HUDEP-2 (cell line): ENCODE data around the gene RCOR1.
"Not testable (repeated sequence)": the region's sequence is repeated elsewhere in the genome, so short reads cannot be mapped to it uniquely, and the experiment has no call there.

Experiments used
- DNase-seq, 76 experiments: peaks; one replicate each; lab custom pipeline; 2025; ENCODE audit not compliant: unreplicated experiment in 76 of 76; lab: John Stamatoyannopoulos, UW

The RCOR1 gene

DNA sequence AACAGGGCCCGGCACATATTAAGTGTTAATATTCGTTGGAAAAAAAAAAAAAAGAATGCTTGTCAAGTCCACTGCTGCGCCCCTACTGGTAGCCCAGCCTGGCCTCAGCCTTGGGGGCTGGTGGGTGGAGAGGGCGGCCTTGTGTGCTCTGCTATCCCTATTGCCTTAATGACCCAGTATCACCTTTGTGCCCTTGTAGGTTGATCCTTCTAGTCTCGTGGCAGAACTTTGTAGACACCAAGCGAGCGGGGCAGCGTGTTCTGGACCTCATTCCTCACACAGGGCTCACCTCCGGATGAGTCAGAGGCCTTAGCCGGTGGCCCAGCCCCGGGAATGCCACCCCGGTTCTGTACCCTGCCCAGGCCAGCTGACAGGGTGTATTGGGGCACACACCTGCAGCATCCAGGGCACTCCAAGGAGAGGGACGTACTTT, 1.8 kb upstream of the RCOR1 start:
- DNase-seq = peak in 9 of 76 experiments; percentile 11 to 34 (median 15)

DNA sequence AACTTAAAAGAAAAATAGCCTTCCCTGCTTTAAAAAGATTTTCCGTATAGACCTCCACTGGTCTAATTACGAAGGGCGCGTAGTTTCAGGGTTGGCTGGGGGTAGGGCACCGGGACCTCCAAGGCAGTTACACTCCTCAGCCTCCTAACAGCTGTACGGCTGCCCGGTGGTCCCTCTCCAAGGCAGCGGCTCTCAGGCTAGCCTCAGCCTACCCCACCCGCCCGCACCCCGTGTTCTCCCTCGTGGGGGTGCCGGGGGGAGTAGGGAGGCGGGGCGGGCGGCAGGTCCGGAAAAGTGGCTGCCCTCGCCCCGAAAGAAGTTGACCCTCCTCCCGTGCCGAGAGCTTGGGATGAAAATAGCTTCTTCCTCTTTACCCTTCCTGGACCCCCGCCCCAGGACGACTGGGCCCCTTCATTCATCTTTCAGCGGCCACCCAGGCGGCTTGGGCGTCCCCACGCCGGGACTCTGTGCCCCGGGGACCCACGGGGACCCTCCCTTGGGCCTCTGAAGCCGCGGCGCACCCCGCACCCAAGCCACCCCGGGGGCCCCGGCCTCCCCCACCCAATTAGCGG, 991 bp upstream of the RCOR1 start:
- peak in 6 of 76 experiments; percentile 7 to 46 (median 20) for DNase-seq

DNA sequence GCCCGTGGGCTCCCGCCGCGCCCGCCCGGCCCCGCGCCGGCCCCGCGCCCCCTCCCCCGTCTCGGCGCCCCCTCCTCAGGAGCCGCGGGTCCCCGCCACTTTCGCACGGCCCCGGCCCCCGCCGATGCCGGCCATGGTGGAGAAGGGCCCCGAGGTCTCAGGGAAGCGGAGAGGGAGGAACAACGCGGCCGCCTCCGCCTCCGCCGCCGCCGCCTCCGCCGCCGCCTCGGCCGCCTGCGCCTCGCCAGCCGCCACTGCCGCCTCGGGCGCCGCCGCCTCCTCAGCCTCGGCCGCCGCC, 263 bp downstream of the RCOR1 start:
- no peak for DNase-seq

DNA sequence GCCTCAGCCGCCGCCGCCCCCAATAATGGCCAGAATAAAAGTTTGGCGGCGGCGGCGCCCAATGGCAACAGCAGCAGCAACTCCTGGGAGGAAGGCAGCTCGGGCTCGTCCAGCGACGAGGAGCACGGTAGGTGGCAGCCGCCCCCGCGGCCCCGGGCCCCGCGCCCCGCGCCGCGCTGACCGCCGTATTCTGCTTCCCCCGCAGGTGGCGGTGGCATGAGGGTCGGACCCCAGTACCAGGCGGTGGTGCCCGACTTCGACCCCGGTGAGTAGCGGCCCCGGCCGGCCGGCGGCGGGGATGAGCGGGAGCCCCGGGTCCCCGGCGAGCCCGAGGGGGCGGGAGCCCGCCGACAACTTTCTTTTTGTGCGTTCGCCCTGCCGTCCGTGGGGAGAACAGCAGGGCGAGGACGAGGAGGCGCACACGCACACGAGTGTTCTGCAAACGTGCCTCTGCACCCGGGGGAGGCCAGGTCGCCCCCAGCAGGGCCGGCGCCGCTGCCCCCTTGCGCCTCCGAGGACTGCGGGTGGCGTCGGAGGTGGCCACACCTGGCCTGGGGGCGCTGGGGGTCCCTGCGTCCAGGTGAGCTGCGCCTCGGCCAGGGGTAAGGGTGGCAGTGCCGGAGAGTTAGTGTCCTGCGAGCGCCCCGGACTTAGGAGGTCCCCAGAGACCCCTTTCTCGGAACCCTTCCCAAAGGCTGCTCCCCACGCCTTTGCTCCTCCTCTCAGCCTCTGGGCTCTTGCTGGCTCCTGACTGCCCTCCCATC, 794 bp downstream of the RCOR1 start:
- DNase-seq = peak in 25 of 76 experiments; percentile 4 to 44 (median 27)

DNA sequence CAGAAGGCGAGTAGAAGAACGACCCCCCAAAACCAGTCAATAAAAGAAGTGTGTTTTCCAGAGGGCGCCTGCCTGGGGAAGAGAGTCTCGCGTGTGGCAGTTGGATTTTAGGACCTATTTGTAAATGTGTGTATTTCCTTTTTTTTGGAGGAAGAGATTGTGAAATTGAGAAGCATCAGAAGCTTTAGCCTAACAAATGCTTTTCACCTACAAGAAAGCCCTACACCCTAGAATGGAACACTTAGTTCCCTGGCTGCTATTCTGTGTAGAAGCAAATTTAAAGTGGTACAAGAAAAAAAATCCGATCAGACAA, 1.3 kb downstream of the RCOR1 start:
- DNase-seq = peak in 1 of 76 experiments; percentile 6

DNA sequence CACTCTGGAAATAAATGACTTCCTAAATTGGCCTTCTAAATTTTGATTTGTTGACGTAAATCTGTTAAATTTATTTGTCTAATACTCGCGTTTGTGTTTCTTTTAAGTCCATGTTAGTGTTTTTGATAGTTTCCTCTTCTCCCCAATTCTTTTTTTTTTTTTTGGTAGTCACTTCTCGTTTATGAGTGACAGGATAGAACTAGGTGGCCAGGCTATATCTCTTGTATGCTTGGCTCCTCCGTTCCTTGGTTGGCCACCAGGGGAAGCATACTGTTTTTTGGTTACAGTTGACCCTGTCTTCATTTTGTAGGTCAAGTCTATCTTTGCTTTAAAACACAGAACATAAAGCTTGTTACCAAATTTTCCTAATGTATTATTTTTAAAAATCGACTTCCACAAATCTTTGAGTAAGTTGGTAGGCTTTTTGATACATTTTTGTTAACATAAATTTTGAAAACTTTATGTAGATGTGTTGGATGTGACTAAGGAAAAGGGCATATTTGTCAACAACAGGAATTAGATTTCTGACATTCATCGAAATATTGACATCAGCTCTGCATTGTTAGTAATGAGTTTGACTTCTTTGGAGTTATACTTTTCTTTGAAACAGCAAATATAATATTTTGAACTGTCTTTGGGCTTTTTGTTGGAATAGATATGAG, 2.2 kb downstream of the RCOR1 start:
- DNase-seq = peak in 67 of 76 experiments; percentile 5 to 85 (median 56)

DNA sequence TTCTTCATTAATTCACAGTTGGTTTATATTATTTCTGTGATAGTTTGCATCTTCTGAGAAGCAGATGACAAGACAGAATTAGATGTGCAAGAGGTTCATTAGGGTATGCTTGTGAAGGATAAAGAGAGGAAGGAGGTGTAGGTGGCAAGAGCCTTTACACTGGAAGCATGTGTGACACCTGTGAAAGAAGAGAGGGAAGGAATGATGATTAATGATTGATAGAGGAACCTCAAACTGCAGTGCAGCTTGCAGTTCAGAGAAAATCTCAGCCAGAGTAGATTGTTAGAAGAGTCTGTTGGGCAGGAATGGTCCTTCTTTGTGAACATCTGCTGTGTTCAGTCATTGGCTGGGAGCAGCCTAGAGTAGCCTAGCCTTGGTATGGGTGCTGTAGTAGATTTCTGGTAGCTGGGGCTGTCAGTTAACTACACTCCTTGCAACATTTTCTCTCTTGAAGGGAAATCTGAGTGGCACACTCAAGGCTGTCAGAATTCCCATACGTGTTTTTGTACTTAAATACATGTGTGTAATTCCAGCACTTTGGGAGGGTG, 9.0 kb downstream of the RCOR1 start:
- DNase-seq = no peak

DNA sequence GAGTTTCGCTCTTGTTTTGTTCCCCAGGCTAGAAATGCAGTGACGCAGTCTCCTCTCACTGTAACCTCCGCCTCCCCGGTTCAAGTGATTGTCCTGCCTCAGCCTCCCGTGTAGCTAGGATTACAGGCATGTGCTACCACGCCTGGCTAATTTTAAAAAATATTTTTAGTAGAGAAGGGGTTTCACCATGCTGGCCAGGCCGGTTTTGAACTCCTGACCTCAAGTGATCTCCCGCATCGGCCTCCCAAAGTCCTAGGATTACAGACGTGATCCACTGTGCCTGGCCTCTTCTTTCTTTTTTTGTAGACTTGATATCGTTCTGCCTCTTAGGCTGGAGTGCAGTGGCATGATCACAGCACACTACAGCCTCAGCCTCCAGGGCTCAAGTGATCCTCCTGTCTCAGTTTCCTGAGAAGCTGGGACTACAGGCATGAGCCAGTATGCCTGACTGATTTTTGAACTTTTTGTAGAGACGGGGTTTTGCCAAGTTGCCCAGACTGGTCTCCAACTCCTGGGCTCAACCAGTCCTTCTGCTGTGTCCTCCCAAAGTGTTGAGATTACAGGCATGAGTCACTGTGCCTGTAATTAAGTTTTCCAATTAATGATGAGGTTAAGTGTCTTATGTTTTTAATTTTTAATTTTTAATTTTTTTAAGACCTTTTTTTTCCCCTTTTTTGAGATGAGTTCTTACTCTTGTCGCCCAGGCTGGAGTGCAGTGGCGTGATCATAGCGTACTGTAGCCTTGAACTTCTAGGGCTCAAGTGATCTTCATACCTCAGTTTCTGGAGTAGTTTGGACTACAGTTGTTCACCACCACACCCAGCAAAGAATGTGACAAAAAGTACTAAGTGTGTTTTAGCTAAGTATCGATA, 10.2 kb downstream of the RCOR1 start:
- no peak for DNase-seq

DNA sequence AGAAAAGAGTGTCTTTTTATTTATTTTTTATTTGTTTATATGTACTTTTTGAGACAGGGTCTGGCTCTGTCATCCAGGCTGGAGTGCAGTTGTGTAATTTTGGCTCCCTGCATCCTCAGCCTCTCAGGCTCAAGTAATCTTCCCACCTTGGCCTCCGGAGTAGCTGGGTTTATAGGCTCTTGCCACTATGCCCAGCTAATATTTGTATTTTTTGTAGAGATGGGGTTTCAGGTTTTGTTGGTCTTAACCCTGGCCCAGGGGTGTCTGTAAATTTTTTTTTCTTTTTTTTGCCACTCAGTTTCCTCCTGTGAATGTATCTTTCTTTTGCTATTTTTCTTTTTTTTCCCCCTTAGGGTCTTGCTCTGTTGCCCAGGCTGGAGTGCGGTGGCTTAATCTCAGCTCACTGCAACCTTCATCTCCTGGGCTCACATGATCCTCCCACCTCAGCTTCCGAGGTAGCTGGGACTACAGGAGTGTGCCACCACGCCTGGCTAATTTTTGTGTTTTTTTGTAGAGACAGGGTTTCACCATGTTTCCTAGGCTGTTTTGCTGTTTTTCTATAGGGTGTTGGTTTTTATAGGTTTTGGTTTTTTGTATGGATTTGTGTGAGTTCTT, 11.0 kb downstream of the RCOR1 start:
- no peak for DNase-seq

DNA sequence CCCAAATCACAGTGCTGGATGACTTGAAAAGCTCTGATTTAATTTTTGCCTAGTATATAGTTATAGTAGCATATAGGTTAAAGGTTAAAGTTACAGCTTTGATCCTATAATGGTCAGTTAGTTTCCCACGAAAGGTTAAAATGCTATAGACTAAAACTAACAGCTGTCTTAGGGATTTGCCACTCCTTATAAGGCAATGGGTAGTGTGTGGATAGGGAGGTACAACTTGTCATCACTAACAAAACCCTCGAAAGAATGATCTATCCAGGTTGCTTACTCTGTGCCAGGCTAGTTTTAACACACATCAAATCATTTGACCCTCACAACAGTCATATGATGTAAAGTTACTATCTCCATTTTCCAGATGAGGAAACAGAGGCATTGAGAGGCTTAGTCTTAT, 11.7 kb downstream of the RCOR1 start:
- no peak for DNase-seq

DNA sequence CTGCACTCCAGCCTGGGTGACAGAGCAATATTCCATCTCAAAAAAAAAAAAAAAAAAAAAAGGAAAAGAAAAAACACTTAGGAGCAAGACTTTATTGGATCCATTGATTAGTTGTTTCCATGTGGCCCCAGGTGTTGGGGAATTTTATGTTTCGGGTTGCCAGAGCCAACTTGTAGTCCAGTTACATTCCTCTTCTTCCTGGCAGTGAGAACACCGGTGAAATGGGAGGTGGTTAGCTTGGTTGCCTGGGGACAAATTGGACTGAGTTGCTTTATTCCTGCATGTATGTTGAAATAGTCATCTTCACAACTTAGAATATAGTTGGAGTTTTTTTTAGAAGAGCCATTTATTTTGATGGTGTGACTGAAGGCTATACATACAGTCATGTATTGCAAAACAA, 12.6 kb downstream of the RCOR1 start:
- DNase-seq = no peak

DNA sequence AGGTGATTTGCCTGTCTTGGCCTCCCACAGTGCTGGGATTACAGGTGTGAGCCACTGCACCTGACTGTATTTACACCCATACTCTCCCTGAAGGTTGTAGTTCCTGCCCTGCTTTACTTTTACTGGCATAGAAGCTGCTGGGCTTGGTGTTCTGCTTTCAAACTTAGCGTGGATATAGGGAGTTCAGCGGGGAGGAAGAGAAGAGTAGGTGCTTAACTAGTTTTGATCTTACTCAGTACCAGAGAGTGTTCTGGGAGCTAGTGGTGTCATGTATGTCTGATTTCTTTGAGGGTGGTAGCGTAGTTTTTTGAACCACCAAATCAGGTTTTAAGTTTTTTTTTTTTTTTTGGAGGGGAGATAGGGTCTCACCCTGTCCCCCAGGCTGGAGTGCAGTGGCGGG, 13.8 kb downstream of the RCOR1 start:
- DNase-seq = no peak

DNA sequence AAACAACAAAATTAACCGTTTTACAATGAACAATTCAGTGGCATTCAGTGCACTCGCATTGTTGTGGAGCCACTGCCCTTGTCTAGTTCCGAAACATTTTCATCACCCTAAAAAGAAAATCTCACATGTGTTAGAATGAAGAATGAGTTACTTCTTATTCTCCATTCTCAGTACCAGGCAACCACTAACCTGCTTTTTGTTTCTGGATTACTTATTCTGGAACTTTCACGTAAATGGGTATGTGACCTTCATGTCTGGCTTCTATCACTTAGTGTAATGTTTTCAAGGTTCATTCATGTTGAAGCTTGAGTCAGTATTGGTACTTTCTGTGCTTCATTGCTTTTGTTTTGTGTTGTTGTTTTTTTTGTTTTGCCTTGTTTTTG, 15.6 kb downstream of the RCOR1 start:
- DNase-seq = no peak

DNA sequence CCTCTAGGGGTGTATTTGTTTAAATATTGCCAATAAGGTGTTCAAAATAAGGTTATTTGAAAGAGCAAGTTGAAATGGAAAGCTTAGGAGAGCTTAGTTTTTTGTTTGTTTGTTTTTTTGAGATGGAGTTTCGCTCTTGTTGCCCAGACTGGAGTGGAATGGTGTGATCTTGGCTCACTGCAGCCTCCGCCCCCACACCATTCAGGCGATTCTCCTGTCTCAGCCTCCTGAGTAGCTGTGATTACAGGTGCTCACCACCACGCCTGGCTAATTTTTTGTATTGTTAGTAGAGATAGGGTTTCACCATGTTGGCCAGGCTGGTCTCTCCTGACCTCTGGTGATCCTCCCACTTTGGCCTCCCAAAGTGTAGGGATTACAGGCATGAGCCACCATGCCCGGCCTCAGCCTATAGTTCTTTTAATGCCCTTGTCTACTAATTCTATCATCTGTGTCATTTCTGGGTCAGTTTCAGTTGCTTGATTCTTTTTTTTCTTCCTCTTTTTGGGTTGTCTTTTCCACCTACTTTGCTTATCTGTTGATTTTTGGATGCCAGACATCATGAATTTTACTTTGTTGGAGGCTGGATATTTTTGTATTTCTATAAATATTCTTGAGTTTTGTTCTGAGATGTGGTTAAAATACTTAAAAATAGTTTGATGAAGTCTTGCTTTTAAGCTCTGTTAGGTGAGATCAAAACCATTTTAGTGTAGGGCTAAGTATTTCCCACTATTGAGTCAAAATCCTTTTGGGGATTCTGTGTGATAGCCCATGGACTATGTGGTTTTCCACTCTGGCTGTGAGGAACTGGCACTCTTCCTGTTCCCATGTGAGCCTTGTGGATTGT, 18.7 kb downstream of the RCOR1 start:
- no peak for DNase-seq

DNA sequence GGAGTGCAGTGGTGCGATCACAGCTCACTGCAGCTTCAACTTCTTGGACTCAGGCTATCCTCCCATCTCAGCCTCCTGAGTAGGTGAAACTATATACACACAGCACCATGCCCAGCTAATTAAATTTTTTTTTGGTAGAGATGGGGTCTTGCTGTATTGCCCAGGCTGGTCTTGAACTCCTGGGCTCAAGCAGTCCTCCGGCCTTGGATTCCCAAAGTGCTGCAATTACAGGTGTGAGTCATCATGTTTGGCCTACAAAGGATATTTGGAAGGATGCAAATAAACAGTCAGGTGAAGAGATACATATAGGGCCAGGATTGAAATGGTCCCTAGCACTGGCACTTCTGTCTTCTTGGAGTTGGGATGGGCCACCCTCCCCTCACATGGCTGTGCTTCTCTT, 23.9 kb downstream of the RCOR1 start:
- DNase-seq = no peak

DNA sequence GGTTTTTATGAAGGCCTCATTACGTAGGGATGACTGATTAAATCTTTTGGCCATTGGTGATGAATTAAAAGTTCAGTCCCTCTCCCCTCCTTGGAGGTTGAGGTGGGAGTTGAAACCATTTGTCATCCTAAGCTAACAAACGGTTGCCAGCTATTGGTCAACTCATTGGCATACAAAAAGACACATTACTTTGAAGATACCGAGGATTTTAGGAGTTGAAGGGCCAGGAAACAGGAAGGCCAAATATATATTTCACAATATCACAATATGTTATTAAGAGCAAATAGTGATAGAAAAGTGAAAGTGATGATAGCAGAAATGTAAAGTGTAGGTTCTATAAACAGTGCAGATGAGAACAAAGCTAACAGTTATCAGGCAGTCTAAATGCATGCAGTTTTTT, 24.4 kb downstream of the RCOR1 start:
- DNase-seq = no peak

DNA sequence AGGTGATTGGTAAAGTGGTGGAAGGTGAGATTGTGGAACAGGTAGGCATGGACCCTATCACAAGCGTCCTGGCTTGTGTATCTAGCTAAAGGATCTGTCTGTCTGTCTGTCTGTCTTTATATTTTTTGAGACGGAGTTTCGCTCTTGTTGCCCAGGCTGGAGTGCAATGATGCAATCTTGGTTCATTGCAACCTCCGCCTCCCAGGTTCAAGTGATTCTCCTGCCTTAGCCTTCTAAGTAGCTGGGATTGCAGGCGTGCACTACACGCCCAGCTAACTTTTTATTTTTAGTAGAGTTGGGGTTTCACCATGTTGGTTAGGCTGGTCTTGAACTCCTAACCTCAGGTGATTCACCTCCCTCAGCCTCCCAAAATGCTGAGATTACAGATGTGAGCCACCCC, 26.6 kb downstream of the RCOR1 start:
- DNase-seq = not testable (repeated sequence)

DNA sequence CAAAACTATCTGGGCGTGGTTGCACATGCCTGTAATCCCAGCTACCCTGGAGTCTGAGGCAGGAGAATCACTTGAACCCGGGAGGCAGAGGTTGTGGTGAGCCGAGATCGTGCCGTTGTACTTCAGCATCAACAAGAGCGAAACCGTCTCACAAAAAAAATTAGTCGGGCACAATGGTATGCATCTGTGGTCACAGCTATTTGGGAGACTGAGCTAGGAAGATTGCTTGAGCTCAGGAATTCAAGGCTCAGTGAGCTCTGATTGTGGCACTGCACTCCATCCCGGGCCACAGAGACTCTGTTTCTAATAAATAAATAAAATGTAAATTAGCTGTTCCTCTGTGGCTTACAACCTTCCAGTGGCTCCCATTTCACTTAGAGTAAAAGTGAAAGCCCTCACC, 28.0 kb downstream of the RCOR1 start:
- no peak for DNase-seq

DNA sequence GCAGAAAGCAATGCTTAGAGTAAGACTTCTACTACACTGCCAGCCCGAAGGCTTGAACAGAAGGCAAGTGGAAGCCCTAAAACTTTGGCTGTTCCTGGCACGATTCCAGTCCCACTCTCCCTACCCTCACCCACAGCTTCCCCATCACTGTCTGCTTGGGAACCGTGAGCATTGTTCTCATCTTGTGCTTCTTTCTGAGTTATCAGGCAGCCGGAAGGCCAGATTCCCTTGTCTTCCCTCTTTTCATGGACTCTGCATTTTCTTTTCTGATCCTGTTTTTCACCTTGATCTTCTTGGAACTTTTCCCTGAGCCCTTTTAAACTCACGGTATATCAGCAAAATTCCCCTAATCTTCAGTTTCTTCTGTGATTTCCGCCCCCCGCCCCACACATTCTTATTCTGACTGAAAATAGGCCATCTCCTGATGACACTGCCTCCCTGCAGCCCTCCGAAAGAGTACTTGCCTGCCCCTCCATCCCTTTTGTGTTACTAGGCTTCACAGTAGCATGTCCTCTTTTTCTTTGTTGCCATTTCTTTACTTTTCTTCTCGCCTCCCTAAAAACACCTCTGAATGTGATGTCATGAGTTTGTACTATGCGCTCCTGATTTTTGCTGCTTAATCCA, 29.9 kb downstream of the RCOR1 start:
- no peak for DNase-seq
